ENCODE results near the gene CCDC149.

- TF ChIP-seq CTCF (IDR thresholded peaks at IDR 0.05) (no peak), POLR2A (IDR thresholded peaks at IDR 0.05) (no peak)
Observed at GRCh38 chr4:24887881-24888430, 24.9 kb downstream of the CCDC149 start.
